ENCODE measurements around the gene EFCAB6.

- TF ChIP-seq POLR2A (IDR thresholded peaks at IDR 0.05) (no peak), CTCF (IDR thresholded peaks at IDR 0.05 in 8 of 11, conservative IDR thresholded peaks at IDR 0.05 in 3 of 11) (no peak), POLR2AphosphoS5 (IDR thresholded peaks at IDR 0.05) (no peak)
These were observed 34.8 kb downstream of the EFCAB6 start for GRCh38 chr22:43777286-43777685.
